ENCODE data around the gene FNDC3B.

GRCh38 chr3:172176061-172176770, 136.8 kb downstream of the FNDC3B start:
- no peak for TF ChIP-seq ZNF529 (tag by site-specific recombination; IDR thresholded peaks at IDR 0.05; ENCODE audit: insufficient replicate concordance)
- no peak for TF ChIP-seq ZNF426 (tag by site-specific recombination; IDR thresholded peaks at IDR 0.05)
- no peak for TF ChIP-seq CTCF (tag by site-specific recombination; IDR thresholded peaks at IDR 0.05)
- TF ChIP-seq ZNF776 (tag by site-specific recombination; IDR thresholded peaks at IDR 0.05; ENCODE audit: borderline replicate concordance), result no peak
- TF ChIP-seq REST (tag by site-specific recombination; IDR thresholded peaks at IDR 0.05), result no peak
- TF ChIP-seq ZNF24 (tag by site-specific recombination; IDR thresholded peaks at IDR 0.05), result no peak
- TF ChIP-seq ZNF311 (tag by site-specific recombination; IDR thresholded peaks at IDR 0.05; ENCODE audit: borderline replicate concordance), result no peak
